Ammon's horn (tissue), 1 donor: ENCODE measurements around the gene MSRB2.
"Not testable (repeated sequence)": the region's sequence is repeated elsewhere in the genome, so short reads cannot be mapped to it uniquely, and the experiment has no call there.

ENCODE experiments used
- DNase-seq: peaks from one replicate; pipeline ENCODE4 v3.0.0-alpha.2; 2016; ENCODE audit warnings: low spot score

MSRB2 gene

GRCh38 chr10:23070092-23070912 lies 25.1 kb upstream of the MSRB2 start:
- DNase-seq: not testable (repeated sequence)

- no peak for DNase-seq
Observed at GRCh38 chr10:23070913-23071218, 24.5 kb upstream of the MSRB2 start.

- not testable (repeated sequence) for DNase-seq
Observed at GRCh38 chr10:23072593-23072992, 22.8 kb upstream of the MSRB2 start.

- DNase-seq: no peak
Observed at GRCh38 chr10:23073527-23073926, 21.9 kb upstream of the MSRB2 start.

- no peak for DNase-seq
Observed at GRCh38 chr10:23075672-23076071, 19.7 kb upstream of the MSRB2 start.

- no peak for DNase-seq
Observed at GRCh38 chr10:23078114-23078513, 17.3 kb upstream of the MSRB2 start.

GRCh38 chr10:23079700-23080099 lies 15.7 kb upstream of the MSRB2 start:
- DNase-seq: no peak

- DNase-seq: no peak
Observed at GRCh38 chr10:23080262-23080661, 15.1 kb upstream of the MSRB2 start.

- no peak for DNase-seq
Observed at GRCh38 chr10:23081221-23081750, 14.1 kb upstream of the MSRB2 start.

GRCh38 chr10:23081891-23082290 lies 13.5 kb upstream of the MSRB2 start:
- no peak for DNase-seq

GRCh38 chr10:23088609-23089008 lies 6.8 kb upstream of the MSRB2 start:
- DNase-seq: no peak

- DNase-seq: no peak
Observed at GRCh38 chr10:23094786-23095403, 484 bp upstream of the MSRB2 start.

GRCh38 chr10:23095966-23096801 lies 805 bp downstream of the MSRB2 start:
- DNase-seq: peak; percentile 66

- DNase-seq: no peak
Observed at GRCh38 chr10:23096802-23097549, 1.6 kb downstream of the MSRB2 start.

- DNase-seq: no peak
Observed at GRCh38 chr10:23099079-23099478, 3.7 kb downstream of the MSRB2 start.

- no peak for DNase-seq
Observed at GRCh38 chr10:23099816-23100215, 4.4 kb downstream of the MSRB2 start.

GRCh38 chr10:23100331-23101030 lies 5.1 kb downstream of the MSRB2 start:
- DNase-seq: no peak

GRCh38 chr10:23106331-23107072 lies 11.1 kb downstream of the MSRB2 start:
- DNase-seq: no peak

GRCh38 chr10:23110722-23111516 lies 15.5 kb downstream of the MSRB2 start:
- no peak for DNase-seq
